Stimulated activated CD4-positive, alpha-beta T cell treated with anti-CD3 and anti-CD28 coated beads, Interleukin-1b, Interleukin-23, amount 100 ng/mL, for 1 hour (primary cell): ENCODE results near the gene BAD.

Source experiments
- DNase-seq, 2 donors: peaks; one replicate each; pipeline ENCODE4 v3.0.0-alpha.2; 2020; ENCODE audit warnings: low read depth in 2 of 2

The BAD gene

DNA sequence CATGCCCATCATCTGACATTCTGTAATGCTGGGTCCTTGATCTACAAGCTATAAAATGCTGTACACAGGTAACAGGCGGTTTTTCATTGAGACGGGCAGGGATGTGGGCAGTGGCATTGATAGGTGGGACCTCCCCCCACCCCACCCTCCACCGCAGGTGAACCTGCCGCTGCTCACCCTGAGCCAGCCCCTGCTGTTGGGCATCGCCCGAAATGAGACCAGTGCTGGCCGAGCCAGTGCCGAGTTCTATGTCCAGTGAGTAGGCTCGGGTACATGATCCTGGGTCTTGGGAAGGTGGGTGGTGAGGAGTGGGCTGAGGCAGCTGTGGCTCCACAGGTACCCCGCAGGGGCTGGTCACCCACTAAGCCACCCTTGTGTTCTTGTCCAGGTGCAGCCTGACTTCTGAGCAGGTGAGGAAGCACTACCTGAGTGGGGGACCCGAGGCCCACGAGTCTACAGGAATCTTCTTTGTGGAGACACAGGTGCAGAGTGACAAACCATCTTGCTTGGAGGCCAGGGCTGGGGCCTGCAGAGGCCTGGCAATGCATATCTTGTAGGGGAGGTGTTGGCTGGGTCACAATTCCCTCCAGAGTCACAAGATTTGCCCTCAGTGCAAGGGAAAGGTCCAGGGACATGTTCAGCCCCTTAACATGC lies 55.2 kb downstream of the BAD start:
- no peak for DNase-seq

GRCh38 chr11:64227405-64227956 lies 57.0 kb downstream of the BAD start:
- no peak for DNase-seq

DNA sequence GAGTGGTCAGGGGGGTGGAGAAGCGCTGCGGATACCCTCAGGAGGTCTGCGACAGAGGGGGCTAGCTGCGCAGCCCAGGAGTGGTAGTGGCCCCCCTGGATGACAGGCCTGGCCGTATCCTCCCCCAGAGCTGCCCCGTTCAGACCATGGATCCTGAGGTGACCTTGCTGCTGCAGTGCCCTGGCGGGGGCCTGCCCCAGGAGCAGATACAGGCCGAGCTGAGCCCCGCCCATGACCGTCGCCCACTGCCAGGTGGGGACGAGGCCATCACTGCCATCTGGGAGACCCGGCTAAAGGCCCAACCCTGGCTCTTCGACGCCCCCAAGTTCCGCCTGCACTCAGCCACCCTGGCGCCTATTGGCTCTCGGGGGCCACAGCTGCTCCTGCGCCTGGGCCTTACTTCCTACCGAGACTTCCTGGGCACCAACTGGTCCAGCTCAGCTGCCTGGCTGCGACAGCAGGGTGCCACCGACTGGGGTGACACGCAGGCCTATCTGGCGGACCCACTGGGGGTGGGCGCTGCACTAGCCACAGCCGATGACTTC lies 57.9 kb downstream of the BAD start:
- DNase-seq, result no peak

DNA sequence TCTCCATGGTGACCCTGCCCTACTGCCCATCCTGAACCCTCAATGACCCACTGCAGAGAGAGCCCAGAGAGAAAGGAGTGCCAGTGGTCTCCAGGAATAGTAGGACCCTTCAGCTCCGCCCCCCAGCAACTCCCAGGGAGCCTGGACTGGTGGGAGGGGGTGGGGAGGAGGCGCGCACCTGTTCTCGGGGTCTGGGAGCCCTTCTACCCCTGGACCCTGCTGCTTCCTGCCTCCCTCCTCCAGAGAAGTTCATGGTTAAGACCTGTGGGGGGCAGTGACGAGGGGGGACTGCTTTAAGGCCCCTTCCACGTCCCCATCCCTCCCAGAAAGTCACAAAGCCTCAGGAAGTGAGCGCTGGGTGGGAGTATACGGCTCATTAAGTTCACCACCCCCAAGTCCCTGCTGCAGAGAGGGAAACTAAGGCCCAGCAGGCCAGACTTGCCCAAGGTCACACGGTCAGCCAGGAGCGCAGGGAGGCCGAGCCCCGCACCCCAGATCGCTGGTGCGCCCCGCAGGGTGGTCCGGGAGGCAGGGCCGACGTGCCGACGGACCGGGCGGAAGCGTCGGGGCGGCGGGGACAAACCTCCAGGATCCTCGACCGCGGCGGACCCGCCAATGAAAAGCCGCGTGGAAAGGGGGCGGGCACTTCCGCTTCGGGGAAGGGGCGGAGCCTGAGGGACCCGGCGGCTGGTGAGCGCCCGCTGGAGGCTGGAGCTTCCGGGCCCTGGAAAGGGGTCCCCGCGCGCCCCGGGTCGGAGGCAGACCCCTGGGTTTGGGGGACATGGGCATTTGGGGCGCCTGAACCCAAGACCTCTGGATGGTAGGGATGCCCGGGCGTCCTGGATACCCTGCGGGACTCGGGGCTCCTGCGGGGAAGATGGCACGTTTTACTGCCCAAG lies 58.6 kb downstream of the BAD start, which contains the start of the genes NUDT22 and TRPT1:
NUDT22 (plus strand) TSS at position 667 of the 899 bp plus-strand sequence. CDS start 379 bp downstream, outside the sequence.
TRPT1 (minus strand) TSS at position 579 of the 899 bp plus-strand sequence; CDS start at position 253, 326 bp downstream.
- DNase-seq, result peak; percentile 74 to 90

- DNase-seq, result no peak
Observed at GRCh38 chr11:64224891-64225607, 59.4 kb downstream of the BAD start.

GRCh38 chr11:64224151-64224890 lies 60.1 kb downstream of the BAD start:
- DNase-seq, result no peak

- DNase-seq, result no peak
Observed at GRCh38 chr11:64223001-64223651, 61.3 kb downstream of the BAD start.

DNA sequence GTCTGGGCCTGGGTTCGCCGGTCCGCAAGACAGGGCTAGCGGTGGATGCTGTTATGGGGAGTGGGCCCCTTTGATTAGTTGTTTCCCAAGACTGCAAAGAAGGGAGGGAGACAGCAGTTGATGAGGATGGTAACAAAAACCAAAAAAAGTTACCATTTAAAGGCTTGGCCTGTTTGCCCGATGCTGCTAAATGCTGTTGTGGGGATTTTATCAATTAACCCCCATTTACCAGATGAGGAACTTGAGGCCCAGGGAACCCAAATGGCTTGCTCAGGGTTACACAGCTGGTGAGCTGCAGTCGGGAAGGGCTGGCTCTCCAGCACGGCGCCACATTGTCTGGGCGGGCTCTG lies 61.8 kb downstream of the BAD start:
- DNase-seq, result no peak

DNA sequence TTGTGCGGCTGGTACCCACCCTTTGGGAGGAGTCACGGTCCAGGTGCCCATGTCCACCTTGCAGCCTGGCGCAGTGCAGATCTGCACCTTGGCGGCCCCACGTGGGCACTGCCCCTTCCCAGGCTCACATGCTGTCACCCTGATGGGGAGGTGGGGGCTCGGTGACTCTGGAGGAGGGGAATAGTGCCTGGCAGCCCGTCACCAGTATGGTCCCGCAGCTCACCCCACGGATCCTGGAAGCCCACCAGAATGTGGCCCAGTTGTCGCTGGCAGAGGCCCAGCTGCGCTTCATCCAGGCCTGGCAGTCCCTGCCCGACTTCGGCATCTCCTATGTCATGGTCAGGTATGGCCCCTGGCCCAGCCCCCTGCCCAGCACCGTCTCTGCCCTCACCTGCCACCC lies 63.7 kb downstream of the BAD start:
- DNase-seq, result no peak

GRCh38 chr11:64220271-64220670 lies 64.2 kb downstream of the BAD start:
- DNase-seq, result no peak
